Eye (tissue), 1 donor: ENCODE results near the gene CGB3.

Source experiments
- DNase-seq: peaks from one replicate; pipeline ENCODE4 v3.0.0-alpha.2; 2015

Gene CGB3

DNA sequence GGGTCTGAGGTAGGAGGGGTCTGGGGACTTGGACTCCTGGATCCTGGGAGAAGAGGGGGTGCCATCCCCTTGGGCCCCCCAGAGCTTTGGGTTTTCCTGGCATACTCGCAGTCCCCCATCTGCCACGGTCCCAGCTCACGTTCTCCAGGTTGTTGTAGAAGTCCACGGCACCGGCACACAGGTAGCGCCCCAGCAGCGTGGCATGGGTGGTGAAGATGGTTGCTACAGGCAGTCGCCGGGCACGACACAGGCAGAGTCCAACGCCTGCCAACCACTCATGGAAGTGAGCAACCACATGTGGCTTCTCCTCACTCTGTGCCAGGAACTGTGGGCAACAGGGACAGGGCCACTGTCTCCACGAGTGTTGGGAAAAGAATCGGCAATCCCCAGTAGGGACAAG is 38.4 kb downstream of the CGB3 start:
- DNase-seq, result no peak

DNA sequence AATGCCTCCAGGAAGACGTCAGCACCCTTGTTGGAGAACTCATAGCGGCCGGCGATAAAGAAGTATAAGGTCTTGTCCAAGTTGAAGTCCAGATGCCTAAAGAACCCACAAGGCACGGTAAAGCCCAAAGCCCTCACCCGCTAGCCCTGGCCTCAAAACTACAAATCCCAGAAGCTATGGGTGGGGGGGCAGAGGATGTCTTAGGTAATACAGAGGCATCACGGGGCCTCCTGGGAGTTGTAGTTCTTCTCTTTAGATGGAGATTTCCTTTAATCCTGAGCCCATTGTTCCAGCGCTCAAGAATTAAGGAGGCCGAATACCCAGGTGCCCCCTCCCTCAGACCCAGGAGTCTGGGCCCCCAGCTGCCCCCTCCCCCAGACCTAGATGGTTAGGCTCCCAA is 41.9 kb downstream of the CGB3 start:
- no peak for DNase-seq

DNA sequence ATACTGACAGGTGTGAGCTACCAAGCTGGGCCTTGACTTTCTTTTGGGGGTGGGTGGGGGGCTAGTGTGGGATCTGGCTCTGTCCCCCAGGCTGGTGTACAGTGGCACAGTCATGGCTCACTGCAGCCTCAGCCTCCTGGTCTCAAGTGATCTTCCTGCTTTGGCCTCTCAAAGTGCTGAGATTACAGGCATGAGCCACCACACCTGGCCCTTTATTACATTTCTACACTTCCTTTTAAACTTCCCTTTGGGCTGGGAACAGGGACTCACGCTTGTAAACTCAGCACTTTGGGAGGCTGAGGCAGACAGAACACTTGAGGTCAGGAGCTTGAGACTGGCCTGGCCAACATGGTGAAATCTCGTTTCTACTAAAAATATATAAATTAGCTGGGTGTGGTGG is 47.1 kb downstream of the CGB3 start:
- DNase-seq, result no peak

DNA sequence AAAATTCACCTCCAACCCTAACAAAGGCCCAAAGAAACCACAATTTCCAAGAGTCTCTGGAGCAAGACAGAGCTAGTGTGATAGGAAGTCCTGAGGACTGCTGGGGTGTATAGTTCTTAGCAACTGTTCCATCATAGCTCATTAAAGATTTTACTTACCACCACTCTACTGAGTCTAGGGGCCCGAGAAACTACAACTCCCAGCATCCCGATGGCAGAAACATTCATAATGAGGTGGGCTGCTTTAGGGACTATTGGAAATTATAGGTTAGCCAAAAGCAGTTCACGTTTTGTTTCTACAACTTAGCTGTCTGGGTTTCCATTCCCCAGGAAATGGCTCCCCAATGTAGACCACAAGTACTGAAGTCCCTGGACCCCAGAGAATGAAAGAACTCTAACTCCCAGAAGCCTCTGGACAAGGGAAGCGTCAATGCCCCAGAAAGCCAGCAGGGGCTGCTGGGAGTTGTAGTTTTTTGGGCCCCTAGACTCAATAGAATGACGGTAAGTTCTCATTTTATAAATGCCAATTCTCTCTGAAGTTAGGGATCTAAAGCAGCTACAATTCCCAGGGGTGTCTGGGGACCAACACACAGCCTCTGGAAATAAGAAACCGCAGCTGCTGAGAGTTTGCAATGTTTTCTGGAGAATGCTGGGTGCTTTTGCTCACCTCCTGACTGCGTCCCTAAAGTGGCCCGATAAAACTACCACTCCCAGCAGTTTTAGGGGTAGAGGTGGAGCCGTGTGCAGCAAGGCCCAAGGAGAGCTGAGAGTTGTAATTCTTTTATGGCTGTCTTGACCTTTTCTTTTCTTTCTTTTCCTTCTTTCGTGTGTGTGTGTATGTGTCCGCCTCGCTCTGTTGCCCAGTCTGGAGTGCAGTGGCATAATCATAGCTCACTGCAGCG is 47.9 kb downstream of the CGB3 start:
- peak; percentile 86 for DNase-seq
